ENCODE measurements around the gene RWDD3. TPM values are rescaled to one million over a fixed set of nuclear protein-coding genes. Genes with fewer than 3 reads are reported as not detected.
A peak's percentile ranks its signal among the peaks of the same experiment; 100 is the strongest.

RWDD3 gene
- total and polyA plus RNA-seq, 2 of the 13 experiments (the other 11 are each of a cell fraction or from before 2014, with no cell fraction given): 18.3 to 21.2 TPM

DNA sequence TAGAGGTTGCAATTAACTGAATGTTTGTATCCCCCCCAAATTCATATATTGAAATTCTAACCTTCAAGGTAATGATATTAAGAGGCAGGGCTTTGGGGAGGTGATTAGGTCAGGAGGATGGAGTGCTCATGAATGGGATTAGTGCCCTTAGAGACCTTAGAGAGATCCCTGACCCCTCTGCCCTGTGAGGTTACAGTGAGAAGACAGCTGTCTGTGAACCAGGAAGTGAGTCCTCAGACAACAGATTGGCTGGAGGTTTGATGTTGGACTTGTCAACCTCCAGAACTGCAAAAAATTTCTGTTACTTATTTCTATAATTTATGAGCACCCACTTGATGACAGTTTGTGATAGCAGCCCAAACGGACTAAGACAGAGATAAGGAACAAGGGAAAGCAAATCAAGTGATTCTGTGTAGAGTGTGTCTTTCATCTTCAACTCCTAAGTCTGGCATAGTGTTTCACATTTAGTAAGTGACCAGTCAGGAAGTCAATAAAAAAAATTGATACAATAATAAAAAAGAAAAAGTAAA is 30.0 kb upstream of the RWDD3 start:
- H4K20me1 ChIP-seq (ENCODE audit: insufficient read depth, low read length): no peaks in the 10 kb centered on the region
- POLR2A ChIA-PET: no interaction called here
- H3K4me1 ChIP-seq (ENCODE audit: insufficient read depth, low read length): no peaks in the 10 kb centered on the region
- no peak for FAIRE-seq
- H3K9ac ChIP-seq (ENCODE audit: insufficient read depth, low read depth, low read length): no peak overlapping the region
- H3K4me3 ChIP-seq (replicated peaks in 1 of 3; ENCODE audit: insufficient read depth in 1 of 3, low read depth in 2 of 3, low read length in 3 of 3): no peak overlapping the region
- H2AFZ ChIP-seq (ENCODE audit: low read length): no peak overlapping the region
- H3K4me2 ChIP-seq (ENCODE audit: low read depth, low read length): no peak overlapping the region
- ATAC-seq: no peak
- TF ChIP-seq HOXD1 (CRISPR knock-in tag; IDR thresholded peaks at IDR 0.05) (no peak), PPARG (CRISPR knock-in tag; conservative IDR thresholded peaks at IDR 0.05) (no peak), ZNF264 (CRISPR knock-in tag; IDR thresholded peaks at IDR 0.05) (peak; percentile 94)
- no peaks in the 10 kb centered on the region for H3K27me3 ChIP-seq (ENCODE audit: control insufficient read depth in 1 of 2, insufficient read depth in 2 of 2, low read length in 2 of 2)
- no peak overlapping the region for H3K27ac ChIP-seq (ENCODE audit: extremely low read length, insufficient read depth, low read length)
- H3K36me3 ChIP-seq (replicated peaks in 1 of 2; ENCODE audit: control insufficient read depth in 1 of 2, insufficient read depth in 2 of 2, low read length in 2 of 2): no peaks in the 10 kb centered on the region
- WGBS (ENCODE audit: low lambda C conversion rate): 72% methylated on average over 1 of the region's 1 CpG
- CTCF ChIA-PET (ENCODE audit: low intra/inter-chr PET ratio, low total read pairs): no interaction called here
- no peaks in the 10 kb centered on the region for H3K79me2 ChIP-seq (ENCODE audit: insufficient read depth, low read length)
- intact Hi-C loops (cut with micrococcal nuclease; ENCODE audit: unreplicated experiment): no loop called here
- no TSS peak for BruUV-seq (replicated peaks)
- in situ Hi-C loops (cut with HindIII; ENCODE audit: extremely low pct_ligation_motif_present, low pct_unique_long_range_greater_than_20kb): no loop called here
- DNase-seq (ENCODE audit: low spot score): no peak
- H3K9me3 ChIP-seq (ENCODE audit: low read length): no peaks in the 10 kb centered on the region

DNA sequence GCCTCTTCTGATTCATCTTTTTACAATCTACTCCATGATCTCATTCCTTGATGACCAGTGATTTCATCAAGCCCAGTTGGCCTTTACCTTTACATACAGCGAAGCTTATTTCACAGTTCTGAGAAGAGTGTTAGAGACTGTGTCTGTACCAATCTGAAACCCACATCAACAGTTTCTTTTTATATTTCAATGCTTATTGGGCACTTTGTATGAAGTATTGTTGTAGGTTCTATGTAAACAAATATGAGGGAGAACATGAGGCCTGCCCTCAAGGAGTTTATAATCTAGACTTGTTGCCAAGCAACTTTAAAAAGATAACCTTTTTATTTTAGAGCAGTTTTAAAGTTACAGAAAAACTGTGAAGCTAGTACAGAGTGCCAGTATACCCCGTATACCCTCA is 27.5 kb upstream of the RWDD3 start:
- Histone ChIP-seq H3K4me2 (ENCODE audit: low read depth, low read length) (no peak overlapping the region), H3K27ac (ENCODE audit: extremely low read length, insufficient read depth, low read length) (no peak overlapping the region), H3K27me3 (ENCODE audit: control insufficient read depth in 1 of 2, insufficient read depth in 2 of 2, low read length in 2 of 2) (no peaks in the 10 kb centered on the region), H4K20me1 (ENCODE audit: insufficient read depth, low read length) (no peaks in the 10 kb centered on the region), H3K4me1 (ENCODE audit: insufficient read depth, low read length) (no peaks in the 10 kb centered on the region), H3K36me3 (replicated peaks in 1 of 2; ENCODE audit: control insufficient read depth in 1 of 2, insufficient read depth in 2 of 2, low read length in 2 of 2) (no peaks in the 10 kb centered on the region), H3K4me3 (replicated peaks in 1 of 3; ENCODE audit: insufficient read depth in 1 of 3, low read depth in 2 of 3, low read length in 3 of 3) (no peak overlapping the region), H3K9me3 (ENCODE audit: low read length) (no peaks in the 10 kb centered on the region), H3K9ac (ENCODE audit: insufficient read depth, low read depth, low read length) (no peak overlapping the region), H2AFZ (ENCODE audit: low read length) (no peak overlapping the region), H3K79me2 (ENCODE audit: insufficient read depth, low read length) (no peaks in the 10 kb centered on the region)
- FAIRE-seq (no peak), ATAC-seq (no peak), DNase-seq (ENCODE audit: low spot score) (no peak)
- in situ Hi-C loops (cut with HindIII; ENCODE audit: extremely low pct_ligation_motif_present, low pct_unique_long_range_greater_than_20kb) (no loop called here), intact Hi-C loops (cut with micrococcal nuclease; ENCODE audit: unreplicated experiment) (no loop called here)
- CTCF ChIA-PET (ENCODE audit: low intra/inter-chr PET ratio, low total read pairs): no interaction called here
- 85% methylated on average over 2 of the region's 2 CpGs for WGBS (ENCODE audit: low lambda C conversion rate)
- no TSS peak for BruUV-seq (replicated peaks)
- TF ChIP-seq, protein P1, sequence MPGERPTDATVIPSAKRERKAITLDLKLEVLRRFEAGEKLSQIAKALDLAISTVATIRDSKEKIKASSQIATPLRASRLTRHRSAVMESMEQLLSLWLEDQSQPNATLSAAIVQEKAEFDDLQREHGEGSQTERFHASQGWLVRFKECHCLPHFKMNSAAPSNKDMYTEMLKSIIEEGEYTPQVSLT (CRISPR knock-in tag; IDR thresholded peaks at IDR 0.05; ENCODE audit: borderline replicate concordance, low read depth): no peak
- TF ChIP-seq ATF7 (IDR thresholded peaks at IDR 0.05): 0 out of 2 replicates have a peak, but pooled peaks have one; percentile 11
- TF ChIP-seq ATF7 (CRISPR knock-in tag; IDR thresholded peaks at IDR 0.05): no peak
- TF ChIP-seq FOSL2 (CRISPR knock-in tag; IDR thresholded peaks at IDR 0.05): no peak
- POLR2A ChIA-PET: no interaction called here

Data from HepG2 (cell line).